GM18526 (cell line): ENCODE measurements around the gene KIF27.
A peak's percentile ranks its signal among the peaks of the same experiment; 100 is the strongest.

Source experiments
- POLR2A ChIP-seq: IDR thresholded peaks from 3 replicates; pipeline ENCODE4 v1.6.1; 2011; ENCODE audit not compliant: insufficient read length; ENCODE audit errors: extremely low read depth

Gene KIF27

DNA sequence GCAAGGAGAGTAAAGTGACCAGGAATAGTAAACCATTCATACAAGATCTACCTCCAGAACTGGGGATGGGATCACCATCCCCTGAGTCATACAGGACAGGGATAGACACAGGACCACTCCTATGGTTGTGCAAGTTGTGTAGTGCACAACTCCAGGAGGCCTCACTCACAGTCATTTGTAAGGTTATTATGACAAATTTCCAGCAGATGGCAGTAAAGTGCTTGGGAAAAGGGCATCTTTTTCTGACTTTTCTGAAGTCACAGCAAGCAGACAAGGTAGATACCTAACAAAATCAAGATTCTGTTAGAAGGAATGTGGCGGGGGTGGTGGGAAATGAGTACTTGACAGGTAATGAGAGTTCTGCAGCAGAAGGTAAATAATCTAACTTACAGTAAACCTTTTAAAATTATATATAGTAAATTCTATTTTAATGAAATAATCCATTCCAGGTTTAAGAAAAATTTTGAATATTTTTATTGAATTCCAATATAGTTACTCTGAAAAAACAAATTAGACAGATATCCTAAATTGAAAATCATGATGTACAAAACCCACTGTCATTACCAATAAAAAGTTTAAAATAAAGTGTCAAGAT lies 16.7 kb upstream of the KIF27 start:
- no peak for TF ChIP-seq POLR2A

- no peak for TF ChIP-seq POLR2A
These were observed 15.3 kb upstream of the KIF27 start for GRCh38 chr9:83936523-83936922.

DNA sequence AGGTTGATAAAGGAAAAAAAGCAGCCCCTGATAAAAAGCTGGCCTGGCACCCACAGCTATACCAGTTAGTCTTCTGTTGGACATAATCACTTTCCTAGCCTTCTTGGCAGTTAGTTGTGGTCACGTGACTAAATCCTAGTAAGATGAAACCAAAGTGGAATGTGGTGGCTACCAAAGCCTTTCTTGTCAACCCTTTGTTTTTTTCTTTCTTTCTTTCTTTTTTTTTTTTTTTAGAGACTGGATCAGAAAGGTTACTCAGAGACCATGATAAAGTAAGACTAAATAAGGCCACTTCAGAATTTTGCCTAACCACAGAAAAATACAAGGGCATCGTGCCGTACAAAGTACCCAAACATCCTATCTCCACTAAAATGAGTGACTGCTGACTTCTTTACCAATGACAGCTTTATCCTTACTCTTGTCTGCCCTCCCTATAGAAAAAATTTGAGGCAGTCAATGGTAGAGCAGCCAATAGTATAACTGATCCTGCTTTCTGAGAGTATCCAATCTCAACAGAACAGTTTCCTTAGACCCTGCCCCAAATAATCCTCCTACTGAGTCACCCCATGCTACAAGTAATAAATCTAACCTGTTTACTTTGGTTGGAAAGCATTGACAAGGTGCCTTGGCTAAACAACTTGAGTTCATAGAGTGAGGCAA lies 14.2 kb upstream of the KIF27 start:
- TF ChIP-seq POLR2A = no peak

DNA sequence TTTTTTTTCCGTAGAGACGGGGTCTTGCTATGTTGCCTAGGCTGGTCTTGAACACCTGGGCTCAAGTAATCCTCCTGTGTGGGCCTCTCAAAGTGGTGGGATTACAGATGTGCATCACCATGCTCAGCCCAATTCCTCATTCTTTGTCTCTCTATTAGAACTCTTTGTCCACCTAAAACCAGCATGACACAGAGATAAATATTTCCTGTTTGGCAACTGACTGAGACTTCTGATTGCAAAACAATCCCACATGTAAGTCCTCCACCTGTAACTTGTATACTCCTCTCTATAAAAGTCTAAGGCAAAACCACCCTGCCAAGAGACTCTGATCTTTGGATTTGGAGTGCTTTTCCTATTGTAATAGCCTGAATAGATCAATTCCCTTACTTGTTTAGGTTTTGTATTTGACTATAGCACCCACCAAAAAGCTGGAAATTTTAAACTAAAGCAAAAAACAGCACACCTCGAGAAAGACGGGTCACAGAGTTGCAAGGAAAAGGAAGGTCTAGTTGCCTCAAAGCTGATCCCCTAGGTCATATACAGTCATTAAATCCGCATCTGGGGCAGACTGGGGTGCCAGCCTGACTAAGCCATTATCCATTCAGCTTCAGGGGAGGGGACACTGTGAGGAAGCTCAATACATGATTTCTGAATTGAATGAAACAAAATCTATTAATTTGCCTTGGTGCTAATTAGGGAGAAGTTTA lies 13.5 kb upstream of the KIF27 start:
- no peak for TF ChIP-seq POLR2A

DNA sequence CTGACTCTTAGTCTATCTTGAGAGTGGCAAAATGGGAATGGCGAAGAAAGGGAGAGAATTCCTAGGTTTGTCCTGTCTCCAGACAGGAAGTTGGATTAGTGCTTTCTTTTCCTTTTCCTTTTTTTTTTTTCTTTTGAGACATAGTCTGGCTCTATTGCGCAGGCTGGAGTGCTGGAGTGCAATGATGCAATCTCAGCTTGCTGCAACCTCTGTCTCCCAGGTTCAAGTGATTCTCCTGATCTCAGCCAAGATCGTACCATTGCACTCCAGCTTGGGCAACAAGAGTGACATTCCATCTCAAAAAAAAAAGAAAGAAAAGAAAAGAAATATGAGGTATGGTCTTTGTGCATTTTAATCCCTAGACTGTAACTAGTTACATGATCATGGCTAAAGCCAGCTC lies 12.6 kb upstream of the KIF27 start:
- TF ChIP-seq POLR2A = no peak

DNA sequence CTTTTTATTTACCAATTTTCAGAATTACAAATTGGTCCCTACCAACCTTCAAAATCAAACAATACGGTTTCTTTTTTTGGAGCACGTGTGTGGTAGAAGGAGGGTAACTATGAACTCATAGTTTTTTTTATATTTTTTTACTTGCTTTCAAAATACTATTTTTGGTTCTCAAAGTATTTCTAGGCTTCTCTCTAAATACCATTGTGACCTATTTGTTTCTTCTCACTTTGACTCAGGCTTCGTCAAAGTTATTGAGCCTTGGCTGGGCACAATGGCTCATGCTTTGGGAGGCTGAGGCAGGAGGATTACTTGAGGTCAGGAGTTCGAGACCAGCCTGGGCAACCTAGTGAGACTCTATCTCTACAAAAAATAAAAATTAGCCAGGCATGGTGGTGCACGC lies 11.6 kb upstream of the KIF27 start:
- TF ChIP-seq POLR2A = no peak

DNA sequence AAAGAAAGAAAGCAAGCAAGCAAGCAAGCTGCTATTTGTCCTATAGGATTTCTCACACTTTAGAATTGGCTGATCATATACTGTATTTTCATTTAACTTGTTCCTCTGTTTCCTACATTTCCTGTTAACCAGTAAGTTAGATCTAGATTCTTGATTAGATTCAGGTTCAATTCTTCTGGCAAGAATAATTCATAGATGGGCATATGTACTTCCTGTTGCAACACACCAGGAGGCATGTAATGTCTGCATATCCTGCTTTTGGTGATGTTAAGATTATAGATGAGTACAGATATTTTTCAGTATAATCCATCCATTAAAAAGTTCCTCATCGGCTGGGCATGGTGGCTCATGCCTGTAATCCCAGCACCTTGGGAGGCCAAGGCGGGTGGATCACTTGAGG lies 10.8 kb upstream of the KIF27 start:
- TF ChIP-seq POLR2A = no peak

- no peak for TF ChIP-seq POLR2A
These were observed 9.6 kb upstream of the KIF27 start for GRCh38 chr9:83930881-83931280.

- no peak for TF ChIP-seq POLR2A
These were observed 6.4 kb upstream of the KIF27 start for GRCh38 chr9:83927591-83927990.

- TF ChIP-seq POLR2A = no peak
These were observed 734 bp downstream of the KIF27 start for GRCh38 chr9:83920469-83920926.

- TF ChIP-seq POLR2A = no peak
These were observed 2.1 kb downstream of the KIF27 start for GRCh38 chr9:83919111-83919510.

DNA sequence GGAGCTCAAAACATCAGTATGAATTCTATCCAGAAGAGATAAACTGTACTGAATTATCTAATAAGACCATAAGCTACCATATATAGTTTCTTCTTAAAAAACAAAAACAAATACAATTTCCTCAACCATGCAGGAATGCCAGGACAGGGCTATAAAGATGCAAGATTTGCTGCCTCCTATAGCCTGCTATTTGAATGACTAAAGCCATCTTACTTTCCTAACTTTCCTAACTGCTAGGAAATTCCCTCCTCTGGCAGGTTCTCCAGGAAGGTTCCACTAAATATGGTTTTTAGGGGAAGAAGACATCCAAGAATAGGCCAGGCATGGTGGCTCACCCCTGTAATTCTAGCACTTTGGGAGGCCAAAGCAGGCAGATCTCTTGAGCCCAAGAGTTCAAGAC lies 15.1 kb downstream of the KIF27 start:
- TF ChIP-seq POLR2A = no peak

- TF ChIP-seq POLR2A = peak; percentile 29
These were observed 103.6 kb downstream of the KIF27 start, which contains the start of gene GKAP1 for GRCh38 chr9:83817356-83818278. GKAP1 (minus strand) TSS chr9:83817769; CDS start chr9:83806517, 11,252 bp downstream.

DNA sequence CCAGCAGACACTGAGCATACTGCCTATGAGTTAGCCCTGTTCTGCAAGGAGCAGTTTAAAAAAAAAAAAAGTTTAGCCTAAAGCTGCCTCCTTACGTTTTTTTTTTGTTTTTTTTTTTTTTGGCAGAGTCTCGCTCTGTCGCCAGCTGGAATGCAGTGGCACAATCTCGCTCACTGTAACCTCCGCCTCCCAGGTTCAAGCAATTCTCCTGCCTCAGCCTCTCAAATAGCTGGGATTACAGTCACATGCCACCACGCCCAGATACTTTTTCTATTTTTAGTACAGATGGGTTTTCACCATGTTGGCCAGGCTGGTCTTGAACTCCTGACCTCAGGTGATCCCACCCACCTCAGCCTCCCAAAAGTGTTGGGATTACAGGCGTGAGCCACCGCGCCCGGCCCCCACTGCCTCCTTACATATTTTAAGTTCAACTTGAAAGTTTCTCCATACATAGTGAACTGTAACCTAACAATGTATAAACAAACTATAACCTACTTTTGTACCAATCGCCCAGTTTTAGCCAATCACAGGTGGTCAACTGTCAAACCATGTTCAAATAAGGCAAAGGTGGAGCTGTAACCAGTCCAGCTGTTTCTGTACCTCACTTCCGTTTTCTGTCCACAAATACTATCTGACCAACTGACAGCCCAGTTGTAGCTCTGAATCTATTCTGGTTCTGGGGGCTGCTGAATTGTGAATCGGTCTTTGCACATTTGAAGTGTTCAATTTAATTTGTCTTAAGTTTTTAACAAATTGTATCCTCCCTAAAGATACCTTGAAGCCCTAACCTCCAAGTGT lies 120.8 kb downstream of the KIF27 start:
- no peak for TF ChIP-seq POLR2A
